Stimulated activated naive CD4-positive, alpha-beta T cell (primary cell): ENCODE results near the gene ST3GAL3.

ENCODE experiments used
- DNase-seq, 6 experiments: peaks; one replicate each; lab custom pipeline; 2025; lab: John Stamatoyannopoulos, UW

Gene ST3GAL3

GRCh38 chr1:43980255-43981134, 273.2 kb downstream of the ST3GAL3 start:
- DNase-seq, result no peak
